IMR-90 (cell line): ENCODE data around the gene GLIPR1L2. TPM values are rescaled to one million over a fixed set of nuclear protein-coding genes. Genes with fewer than 3 reads are reported as not detected.

Experiments used
- ATAC-seq: fragments of 200-7000 bp; cut with Tn5 transposase; 2 replicates; pipeline ENCODE4 v1.9.1; 2020; ENCODE audit warnings: low read depth, mild to moderate bottlenecking, moderate library complexity
- BruUV-seq: library from RNA; stranded (reverse); fragments of 400-500 nt; replicated peaks from 2 replicates; lab custom pipeline; 2021; lab: Mats Ljungman, UMichigan
- CTCF ChIA-PET: fragments of 300-600 bp; formaldehyde crosslinking; extraction: SDS; loops from one replicate; lab custom pipeline; 2021; ENCODE audit warnings: antibody characterized with exemption; lab: Yijun Ruan, JAX
- POLR2A ChIA-PET: fragments of 300-600 bp; sonication (Branson Sonifier 250); formaldehyde crosslinking; loops from one replicate; lab custom pipeline; 2022; ENCODE audit warnings: antibody characterized with exemption; ENCODE audit not compliant: unreplicated experiment; lab: Charles Lee
- DNase-seq: peaks from one replicate; pipeline ENCODE4 v3.0.0; 2013
- H2AFZ ChIP-seq: replicated peaks from 2 replicates; pipeline ENCODE3; 2013; ENCODE audit warnings: low read length, mild to moderate bottlenecking; ENCODE audit not compliant: poor library complexity
- H2AK5ac ChIP-seq: 2 replicates; pipeline ENCODE4 v1.6.1; 2013; ENCODE audit warnings: low read depth, low read length, inconsistent platforms
- H2AK9ac ChIP-seq: replicated peaks from 2 replicates; pipeline ENCODE3; 2013; ENCODE audit warnings: mild to moderate bottlenecking, low read depth, low read length, moderate library complexity; ENCODE audit not compliant: poor library complexity
- H2BK120ac ChIP-seq: 2 replicates; pipeline ENCODE4 v1.6.1; 2013; ENCODE audit warnings: low read depth, low read length, inconsistent platforms
- H2BK15ac ChIP-seq: 3 replicates; pipeline ENCODE4 v1.6.1; 2013; ENCODE audit warnings: low read depth, low read length, inconsistent platforms
- H2BK20ac ChIP-seq: 2 replicates; pipeline ENCODE4 v1.6.1; 2013; ENCODE audit warnings: low read depth, mild to moderate bottlenecking, inconsistent platforms, low read length, moderate library complexity
- H2BK5ac ChIP-seq: 2 replicates; pipeline ENCODE4 v1.6.1; 2013; ENCODE audit warnings: mild to moderate bottlenecking, low read depth, low read length, inconsistent platforms; ENCODE audit not compliant: poor library complexity, severe bottlenecking
- H3K14ac ChIP-seq: replicated peaks from 2 replicates; pipeline ENCODE4 v1.6.1; 2013; ENCODE audit warnings: low read depth, low read length, inconsistent platforms
- H3K18ac ChIP-seq: 2 replicates; pipeline ENCODE4 v1.6.1; 2013; ENCODE audit warnings: low read depth, low read length, control low read depth
- H3K23ac ChIP-seq: 2 replicates; pipeline ENCODE4 v1.6.1; 2013; ENCODE audit warnings: low read depth, low read length, inconsistent platforms
- H3K27ac ChIP-seq: 2 replicates; pipeline ENCODE4 v1.5.1; 2013; ENCODE audit warnings: mild to moderate bottlenecking, control low read depth, low read length; ENCODE audit not compliant: insufficient read depth
- H3K27me3 ChIP-seq: 2 replicates; pipeline ENCODE4 v1.6.1; 2013; ENCODE audit warnings: low read length; ENCODE audit not compliant: control insufficient read depth, insufficient read depth
- H3K36me3 ChIP-seq: 2 replicates; pipeline ENCODE4 v1.6.1; 2013; ENCODE audit warnings: low read length, mixed read lengths; ENCODE audit not compliant: control insufficient read depth, insufficient read depth
- H3K4ac ChIP-seq: 2 replicates; pipeline ENCODE4 v1.6.1; 2013; ENCODE audit warnings: low read depth, low read length, inconsistent platforms
- H3K4me1 ChIP-seq: 2 replicates; pipeline ENCODE4 v1.6.1; 2013; ENCODE audit warnings: low read length, mixed read lengths; ENCODE audit not compliant: control insufficient read depth, insufficient read depth
- H3K4me2 ChIP-seq: 2 replicates; pipeline ENCODE4 v1.6.1; 2013; ENCODE audit warnings: low read depth, mild to moderate bottlenecking, control low read depth, low read length, moderate library complexity
- H3K4me3 ChIP-seq: 2 replicates; pipeline ENCODE4 v1.5.1; 2013; ENCODE audit warnings: low read depth, mild to moderate bottlenecking, control low read depth, low read length, moderate library complexity; ENCODE audit not compliant: insufficient read depth
- H3K56ac ChIP-seq: 2 replicates; pipeline ENCODE4 v1.6.1; 2013; ENCODE audit warnings: low read length, inconsistent platforms; ENCODE audit not compliant: insufficient read depth; ENCODE audit errors: extremely low read depth
- H3K79me1 ChIP-seq, 2 experiments: 2 replicates each; pipeline ENCODE4 v1.6.1; 2013; ENCODE audit warnings: low read length in 2 of 2, inconsistent platforms in 1 of 2, low read depth in 1 of 2
- H3K9ac ChIP-seq: 2 replicates; pipeline ENCODE4 v1.6.1; 2013; ENCODE audit warnings: low read depth, low read length, control low read depth
- H3K9me1 ChIP-seq: 2 replicates; pipeline ENCODE4 v1.6.1; 2013; ENCODE audit warnings: low read length, inconsistent platforms; ENCODE audit not compliant: insufficient read depth
- H3K9me3 ChIP-seq: 2 replicates; pipeline ENCODE4 v1.6.1; 2013; ENCODE audit warnings: low read length; ENCODE audit not compliant: control insufficient read depth, insufficient read depth
- H4K20me1 ChIP-seq: 2 replicates; pipeline ENCODE4 v1.6.1; 2013; ENCODE audit warnings: low read length, inconsistent platforms; ENCODE audit not compliant: insufficient read depth
- H4K5ac ChIP-seq: 2 replicates; pipeline ENCODE4 v1.6.1; 2013; ENCODE audit warnings: mild to moderate bottlenecking, low read depth, low read length, control low read depth
- H4K8ac ChIP-seq, 2 experiments: 2 replicates each; pipeline ENCODE4 v1.6.1; 2013; ENCODE audit warnings: low read depth in 2 of 2, low read length in 2 of 2, control low read depth in 1 of 2, inconsistent platforms in 1 of 2
- H4K91ac ChIP-seq: 2 replicates; pipeline ENCODE4 v1.6.1; 2013; ENCODE audit warnings: low read depth, low read length, inconsistent platforms; ENCODE audit not compliant: insufficient read depth
- BHLHE40 ChIP-seq: fragments of 150-350 bp; IDR thresholded peaks from 2 replicates; pipeline ENCODE4 v1.6.1; 2016; ENCODE audit warnings: mild to moderate bottlenecking, low read depth, low read length
- ELK1 ChIP-seq: fragments of 150-350 bp; IDR thresholded peaks from 2 replicates; pipeline ENCODE4 v1.6.1; 2016; ENCODE audit warnings: low read depth, mild to moderate bottlenecking, low read length, moderate library complexity, borderline replicate concordance
- MAFK ChIP-seq: IDR thresholded peaks from 2 replicates; pipeline ENCODE4 v1.6.1; 2012; ENCODE audit warnings: low read depth, low read length, improper control_type of control experiment
- MXI1 ChIP-seq: IDR thresholded peaks from 2 replicates; pipeline ENCODE4 v1.6.1; 2012; ENCODE audit warnings: low read depth, mild to moderate bottlenecking, low read length, moderate library complexity, borderline replicate concordance
- NFE2L2 ChIP-seq: fragments of 150-350 bp; IDR thresholded peaks from 2 replicates; pipeline ENCODE4 v1.6.1; 2016; ENCODE audit warnings: low read depth, mild to moderate bottlenecking, low read length
- POLR2A ChIP-seq: IDR thresholded peaks from 2 replicates; pipeline ENCODE4 v1.6.1; 2012; ENCODE audit warnings: mild to moderate bottlenecking, low read depth, low read length
- RAD21 ChIP-seq: IDR thresholded peaks from 2 replicates; pipeline ENCODE4 v1.6.1; 2012; ENCODE audit warnings: low read length, improper control_type of control experiment
- SMC3 ChIP-seq: fragments of 150-350 bp; IDR thresholded peaks from 2 replicates; pipeline ENCODE4 v1.6.1; 2016; ENCODE audit warnings: low read depth, mild to moderate bottlenecking, antibody characterized with exemption, low read length, moderate library complexity
- WGBS, 2 experiments: methylation state at CpG; one replicate each; pipeline versions ENCODE4 v1.1.5 to v1.1.7; 2013; ENCODE audit warnings: missing lambda C conversion rate in 2 of 2; ENCODE audit not compliant: insufficient read length in 1 of 2; ENCODE audit errors: extremely low coverage in 2 of 2; 5-methylcytosine and 5-hydroxymethylcytosine counted together
- dilution Hi-C: fragments of 300-500 bp; cut with HindIII; formaldehyde crosslinking; loops from one replicate; pipeline ENCODE4 v1.14.3; 2018; ENCODE audit warnings: low sequenced_read_pairs; ENCODE audit not compliant: unreplicated experiment
- in situ Hi-C: fragments of 300-500 bp; cut with MboI; formaldehyde crosslinking; loops from 3 replicates; pipeline ENCODE4 v1.14.3; 2019; ENCODE audit warnings: low sequenced_read_pairs, inconsistent platforms, mixed read lengths
- intact Hi-C: fragments of 100-400 bp; cut with micrococcal nuclease; formaldehyde crosslinking; loops from 2 replicates; pipeline ENCODE4 v1.10.0; 2022
- polyA plus RNA-seq, 3 experiments: library from polyadenylated mRNA; depleted of rRNA; stranded (reverse); fragments of >200 nt; gene quantifications; 2 replicates each; pipeline ENCODE4 v1.2.3, GENCODE V29; 2012; ENCODE audit warnings: low replicate concordance in 1 of 3
- total RNA-seq: library from RNA; depleted of rRNA; stranded (reverse); fragments of >200 nt; gene quantifications from 2 replicates; pipeline ENCODE4 v1.2.3, GENCODE V29; 2012
- TF ChIP-seq, protein P1 (sequence below): fragments of 150-350 bp; IDR thresholded peaks from 2 replicates; pipeline ENCODE4 v1.6.1; 2017; ENCODE audit warnings: mild to moderate bottlenecking, antibody characterized with exemption, low read length, low read depth

The GLIPR1L2 gene
- total and polyA plus RNA-seq, 2 of the 4 experiments (the other 2 are of a cell fraction) = 0.07 TPM; not detected in 1

- TF ChIP-seq, protein P1, sequence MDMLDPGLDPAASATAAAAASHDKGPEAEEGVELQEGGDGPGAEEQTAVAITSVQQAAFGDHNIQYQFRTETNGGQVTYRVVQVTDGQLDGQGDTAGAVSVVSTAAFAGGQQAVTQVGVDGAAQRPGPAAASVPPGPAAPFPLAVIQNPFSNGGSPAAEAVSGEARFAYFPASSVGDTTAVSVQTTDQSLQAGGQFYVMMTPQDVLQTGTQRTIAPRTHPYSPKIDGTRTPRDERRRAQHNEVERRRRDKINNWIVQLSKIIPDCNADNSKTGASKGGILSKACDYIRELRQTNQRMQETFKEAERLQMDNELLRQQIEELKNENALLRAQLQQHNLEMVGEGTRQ = peak; percentile 32; the same call in 1 of the 2 replicates
- TF ChIP-seq RAD21 (peak; percentile 66), NFE2L2 (no peak)
Measured at GRCh38 chr12:75390899-75391538, at the start of gene GLIPR1L2 (continued).

GRCh38 chr12:75341873-75342272 is 49.0 kb upstream of the GLIPR1L2 start:
- H3K9me3 ChIP-seq = no peaks in the 10 kb centered on the region
- H2AK5ac ChIP-seq = no peak overlapping the region
- TF ChIP-seq POLR2A = no peak
- TF ChIP-seq MAFK = no peak
- no peak for TF ChIP-seq ELK1
- no peak for TF ChIP-seq MXI1
- no peak for TF ChIP-seq SMC3
- TF ChIP-seq BHLHE40 = no peak
- TF ChIP-seq NFE2L2 = no peak
- DNase-seq (peak; percentile 4), ATAC-seq (no peak)
- no peak overlapping the region for H2BK15ac ChIP-seq
- in situ Hi-C loops = loop anchor here (25.0 kb wide), 1 partner anchor 695 kb away; the partner anchor contains the start of gene PHLDA1
- no peak overlapping the region for H3K56ac ChIP-seq
- no peaks in the 10 kb centered on the region for H3K36me3 ChIP-seq
- H4K5ac ChIP-seq = no peak overlapping the region
- no peaks in the 10 kb centered on the region for H3K9me1 ChIP-seq
- no peak overlapping the region for H4K91ac ChIP-seq
- no peak overlapping the region for H2BK120ac ChIP-seq
- dilution Hi-C loops = no loop called here
- ChIA-PET POLR2A (no interaction called here), CTCF (no interaction called here)
- no TSS peak for BruUV-seq
- no peak overlapping the region for H3K18ac ChIP-seq
- H3K79me1 ChIP-seq = no peaks in the 10 kb centered on the region
- H2AK9ac ChIP-seq = no peak overlapping the region
- H3K27me3 ChIP-seq = no peaks in the 10 kb centered on the region; the same call in 1 of the 2 replicates
- H3K27ac ChIP-seq = no peak overlapping the region
- intact Hi-C loops = no loop called here
- H3K14ac ChIP-seq = no peak overlapping the region
- no peak overlapping the region for H2BK20ac ChIP-seq
- no peaks in the 10 kb centered on the region for H3K4me1 ChIP-seq
- H3K4me2 ChIP-seq = no peak overlapping the region
- H4K20me1 ChIP-seq = no peaks in the 10 kb centered on the region
- WGBS, 2 experiments = no CpG with 5 or more reads among the region's 5 CpGs
- H2AFZ ChIP-seq = no peak overlapping the region
- no peak overlapping the region for H3K4me3 ChIP-seq
- no peak overlapping the region for H3K23ac ChIP-seq
- no peak overlapping the region for H3K4ac ChIP-seq
- H2BK5ac ChIP-seq = no peak overlapping the region
- H3K9ac ChIP-seq = no peak overlapping the region
- no peak overlapping the region for H4K8ac ChIP-seq
